Measurements from ENCODE around the gene SLX9. TPM values are rescaled to one million over a fixed set of nuclear protein-coding genes. Genes with fewer than 3 reads are reported as not detected.

Gene SLX9
- polyA plus RNA-seq, 1 donor (not counting 4 experiments of a cell fraction or from before 2014, with no cell fraction given) = 21.8 TPM

- peaks cover 15% of the 10 kb centered on the region for H3K4me1 ChIP-seq (ENCODE audit: control insufficient read depth, extremely low read depth, insufficient read depth, low read length)
- H3K27ac ChIP-seq (ENCODE audit: control insufficient read depth, insufficient read depth, low read length) = no peak overlapping the region
- TF ChIP-seq, protein P1, sequence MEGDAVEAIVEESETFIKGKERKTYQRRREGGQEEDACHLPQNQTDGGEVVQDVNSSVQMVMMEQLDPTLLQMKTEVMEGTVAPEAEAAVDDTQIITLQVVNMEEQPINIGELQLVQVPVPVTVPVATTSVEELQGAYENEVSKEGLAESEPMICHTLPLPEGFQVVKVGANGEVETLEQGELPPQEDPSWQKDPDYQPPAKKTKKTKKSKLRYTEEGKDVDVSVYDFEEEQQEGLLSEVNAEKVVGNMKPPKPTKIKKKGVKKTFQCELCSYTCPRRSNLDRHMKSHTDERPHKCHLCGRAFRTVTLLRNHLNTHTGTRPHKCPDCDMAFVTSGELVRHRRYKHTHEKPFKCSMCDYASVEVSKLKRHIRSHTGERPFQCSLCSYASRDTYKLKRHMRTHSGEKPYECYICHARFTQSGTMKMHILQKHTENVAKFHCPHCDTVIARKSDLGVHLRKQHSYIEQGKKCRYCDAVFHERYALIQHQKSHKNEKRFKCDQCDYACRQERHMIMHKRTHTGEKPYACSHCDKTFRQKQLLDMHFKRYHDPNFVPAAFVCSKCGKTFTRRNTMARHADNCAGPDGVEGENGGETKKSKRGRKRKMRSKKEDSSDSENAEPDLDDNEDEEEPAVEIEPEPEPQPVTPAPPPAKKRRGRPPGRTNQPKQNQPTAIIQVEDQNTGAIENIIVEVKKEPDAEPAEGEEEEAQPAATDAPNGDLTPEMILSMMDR (optimal IDR thresholded peaks at IDR 0.05 in 1 of 3, IDR thresholded peaks at IDR 0.05 in 1 of 3, conservative IDR thresholded peaks at IDR 0.05 in 1 of 3; ENCODE audit: extremely low read depth in 1 of 3, insufficient read depth in 2 of 3, low read length in 3 of 3) = no peak
- TF ChIP-seq EZH2 (IDR thresholded peaks at IDR 0.05; ENCODE audit: low read length) = no peak
- dilution Hi-C loops (cut with MboI; ENCODE audit: extremely low pct_ligation_motif_present, low sequenced_read_pairs) = no loop called here
- no peak overlapping the region for H3K4me3 ChIP-seq (ENCODE audit: control insufficient read depth in 2 of 3, extremely low read depth in 1 of 3, insufficient read depth in 2 of 3, low read depth in 1 of 3, low read length in 3 of 3)
- no peaks in the 10 kb centered on the region for H4K20me1 ChIP-seq (ENCODE audit: control insufficient read depth, extremely low read depth, insufficient read depth, low read length)
- no peak overlapping the region for H2AFZ ChIP-seq (ENCODE audit: control insufficient read depth, low read length)
- H3K9me1 ChIP-seq (ENCODE audit: control insufficient read depth, extremely low read depth, insufficient read depth, low read length) = no peaks in the 10 kb centered on the region
- no peak overlapping the region for H3K4me2 ChIP-seq (ENCODE audit: control insufficient read depth, extremely low read depth, insufficient read depth, low read depth, low read length)
- no peak for DNase-seq (ENCODE audit: low read depth, low spot score)
- no peaks in the 10 kb centered on the region for H3K79me2 ChIP-seq (ENCODE audit: control insufficient read depth, insufficient read depth, low read length)
- peaks cover 33% of the 10 kb centered on the region for H3K27me3 ChIP-seq (ENCODE audit: control insufficient read depth, extremely low read depth, insufficient read depth, low read length)
- FAIRE-seq = no peak
- H3K9ac ChIP-seq (ENCODE audit: control insufficient read depth, extremely low read depth, insufficient read depth, low read length) = no peak overlapping the region
- H3K36me3 ChIP-seq (ENCODE audit: control insufficient read depth in 2 of 2, extremely low read depth in 1 of 2, insufficient read depth in 2 of 2, low read length in 2 of 2) = no peaks in the 10 kb centered on the region
- no peaks in the 10 kb centered on the region for H3K9me3 ChIP-seq (ENCODE audit: control insufficient read depth, low read depth, low read length)
These were observed 31.6 kb upstream of the SLX9 start for GRCh38 chr21:44907966-44908895.

DNA sequence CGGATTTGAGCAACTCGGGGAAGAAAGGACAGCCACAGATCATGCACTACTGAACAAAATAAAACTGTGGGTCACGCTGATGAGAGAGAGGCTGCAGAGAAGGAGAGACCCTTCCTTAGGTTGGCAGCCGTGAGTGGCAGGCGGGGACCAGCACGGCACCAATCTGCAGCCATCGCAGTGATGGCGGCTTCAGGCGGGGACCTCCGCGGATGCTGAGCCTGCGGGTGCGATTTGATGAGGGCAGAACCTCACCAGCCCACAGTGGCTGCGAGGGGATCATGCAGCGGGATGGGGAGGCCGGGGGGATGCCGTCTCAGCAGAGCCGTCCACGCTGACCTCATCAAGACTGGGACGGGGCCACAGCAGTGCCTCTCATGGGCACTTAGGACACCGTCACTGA lies 30.9 kb upstream of the SLX9 start:
- Histone ChIP-seq H3K79me2 (ENCODE audit: control insufficient read depth, insufficient read depth, low read length) (no peaks in the 10 kb centered on the region), H3K4me2 (ENCODE audit: control insufficient read depth, extremely low read depth, insufficient read depth, low read depth, low read length) (no peak overlapping the region), H3K4me3 (ENCODE audit: control insufficient read depth in 2 of 3, extremely low read depth in 1 of 3, insufficient read depth in 2 of 3, low read depth in 1 of 3, low read length in 3 of 3) (no peak overlapping the region), H4K20me1 (ENCODE audit: control insufficient read depth, extremely low read depth, insufficient read depth, low read length) (no peaks in the 10 kb centered on the region), H3K27ac (ENCODE audit: control insufficient read depth, insufficient read depth, low read length) (no peak overlapping the region), H3K4me1 (ENCODE audit: control insufficient read depth, extremely low read depth, insufficient read depth, low read length) (peaks cover 15% of the 10 kb centered on the region), H3K9me1 (ENCODE audit: control insufficient read depth, extremely low read depth, insufficient read depth, low read length) (no peaks in the 10 kb centered on the region), H3K27me3 (ENCODE audit: control insufficient read depth, extremely low read depth, insufficient read depth, low read length) (peaks cover 29% of the 10 kb centered on the region), H3K36me3 (ENCODE audit: control insufficient read depth in 2 of 2, extremely low read depth in 1 of 2, insufficient read depth in 2 of 2, low read length in 2 of 2) (no peaks in the 10 kb centered on the region), H3K9ac (ENCODE audit: control insufficient read depth, extremely low read depth, insufficient read depth, low read length) (no peak overlapping the region), H3K9me3 (ENCODE audit: control insufficient read depth, low read depth, low read length) (no peaks in the 10 kb centered on the region), H2AFZ (ENCODE audit: control insufficient read depth, low read length) (no peak overlapping the region)
- dilution Hi-C loops (cut with MboI; ENCODE audit: extremely low pct_ligation_motif_present, low sequenced_read_pairs) = no loop called here
- DNase-seq (ENCODE audit: low read depth, low spot score) (no peak), FAIRE-seq (no peak)
- no peak for TF ChIP-seq EZH2 (IDR thresholded peaks at IDR 0.05; ENCODE audit: low read length)
- TF ChIP-seq, protein P1 (optimal IDR thresholded peaks at IDR 0.05 in 1 of 3, IDR thresholded peaks at IDR 0.05 in 1 of 3, conservative IDR thresholded peaks at IDR 0.05 in 1 of 3; ENCODE audit: extremely low read depth in 1 of 3, insufficient read depth in 2 of 3, low read length in 3 of 3) = no peak

All from keratinocyte (primary cell).